HepG2 (cell line): Measurements from ENCODE around the gene PRKAR1B. TPM values are rescaled to one million over a fixed set of nuclear protein-coding genes. Genes with fewer than 3 reads are reported as not detected.

ENCODE experiments used
- HOXA9 ChIP-seq: sonication (generic); formaldehyde crosslinking; IDR thresholded peaks from 2 replicates; pipeline ENCODE4 v1.8.1; 2022; ENCODE audit warnings: missing genetic modification reagents, mild to moderate bottlenecking, moderate library complexity, borderline replicate concordance
- KLF12 ChIP-seq: sonication (generic); formaldehyde crosslinking; IDR thresholded peaks from 2 replicates; pipeline ENCODE4 v1.4.0; 2020; ENCODE audit warnings: missing genetic modification reagents, borderline replicate concordance
- MAF1 ChIP-seq: sonication (generic); formaldehyde crosslinking; IDR thresholded peaks from 2 replicates; pipeline ENCODE4 v1.5.0; 2020; ENCODE audit warnings: missing genetic modification reagents, borderline replicate concordance
- MAFG ChIP-seq: sonication (generic); formaldehyde crosslinking; IDR thresholded peaks from 2 replicates; pipeline ENCODE4 v1.5.1; 2020; ENCODE audit warnings: mild to moderate bottlenecking, missing genetic modification reagents
- MEF2D ChIP-seq: sonication (generic); formaldehyde crosslinking; IDR thresholded peaks from 2 replicates; pipeline ENCODE4 v1.5.1; 2020; ENCODE audit warnings: mild to moderate bottlenecking, missing genetic modification reagents
- MTA3 ChIP-seq: sonication (generic); formaldehyde crosslinking; IDR thresholded peaks from 2 replicates; pipeline ENCODE4 v1.4.0; 2020; ENCODE audit warnings: missing genetic modification reagents
- RARA ChIP-seq: IDR thresholded peaks from 2 replicates; pipeline ENCODE4 v1.6.1; 2016; ENCODE audit warnings: missing genetic modification reagents, missing compliant biosample characterization
- U2AF1 ChIP-seq: fragments of 200-400 bp; formaldehyde crosslinking; optimal IDR thresholded peaks from 2 replicates; pipeline ENCODE3; 2017; ENCODE audit warnings: mild to moderate bottlenecking, low read depth, low read length
- ZBTB21 ChIP-seq: sonication (generic); formaldehyde crosslinking; IDR thresholded peaks from 2 replicates; pipeline ENCODE4 v1.4.0; 2020; ENCODE audit warnings: missing genetic modification reagents
- ZBTB8A ChIP-seq: sonication (generic); formaldehyde crosslinking; IDR thresholded peaks from 2 replicates; pipeline ENCODE4 v1.4.0; 2020; ENCODE audit warnings: mild to moderate bottlenecking, low read depth, missing genetic modification reagents, borderline replicate concordance
- ZNF264 ChIP-seq: sonication (generic); formaldehyde crosslinking; IDR thresholded peaks from 2 replicates; pipeline ENCODE4 v1.4.0; 2020; ENCODE audit warnings: missing genetic modification reagents
- polyA plus RNA-seq, 8 experiments: library from polyadenylated mRNA; depleted of rRNA in 3 of 8; stranded (reverse) in 7 of 8; unstranded in 1 of 8; fragments of >200 nt; fragmentation: Illumina TruSeq in 4 of 8; extraction: Trizol in 4 of 8; gene quantifications; 2 replicates each; pipeline versions ENCODE4 v1.2.1 to v1.2.3, GENCODE V29; 2011 to 2016; ENCODE audit warnings: low read depth in 4 of 8, missing spikeins in 1 of 8, mixed read lengths in 1 of 8; ENCODE audit not compliant: insufficient read depth in 1 of 8
- total RNA-seq, 5 experiments: library from RNA; depleted of rRNA; stranded (reverse); fragments of >200 nt; fragmentation: Illumina TruSeq; extraction: Trizol; gene quantifications; 2 replicates each; pipeline ENCODE4 v1.2.3, GENCODE V29; 2016; ENCODE audit warnings: low read depth in 1 of 5
- TF ChIP-seq, protein P1 (sequence below): sonication (generic); formaldehyde crosslinking; IDR thresholded peaks from 2 replicates; pipeline ENCODE4 v1.8.0; 2023; ENCODE audit warnings: mild to moderate bottlenecking, missing genetic modification reagents
- TF ChIP-seq, protein P2 (sequence below): sonication (generic); formaldehyde crosslinking; conservative IDR thresholded peaks from 2 replicates; pipeline ENCODE4 v1.4.0; 2020; ENCODE audit warnings: mild to moderate bottlenecking, missing genetic modification reagents, moderate library complexity
- TF ChIP-seq, protein P3 (sequence below): IDR thresholded peaks from 2 replicates; pipeline ENCODE4 v1.6.1; 2016; ENCODE audit warnings: low read depth, missing genetic modification reagents, missing compliant biosample characterization
- TF ChIP-seq, protein P4 (sequence below): sonication (generic); formaldehyde crosslinking; IDR thresholded peaks from 2 replicates; pipeline ENCODE4 v1.8.0; 2022; ENCODE audit warnings: mild to moderate bottlenecking, missing genetic modification reagents

Gene PRKAR1B
- total and polyA plus RNA-seq, 2 of the 13 experiments (the other 11 are each of a cell fraction or from before 2014, with no cell fraction given): 7.9 to 28.2 TPM

DNA sequence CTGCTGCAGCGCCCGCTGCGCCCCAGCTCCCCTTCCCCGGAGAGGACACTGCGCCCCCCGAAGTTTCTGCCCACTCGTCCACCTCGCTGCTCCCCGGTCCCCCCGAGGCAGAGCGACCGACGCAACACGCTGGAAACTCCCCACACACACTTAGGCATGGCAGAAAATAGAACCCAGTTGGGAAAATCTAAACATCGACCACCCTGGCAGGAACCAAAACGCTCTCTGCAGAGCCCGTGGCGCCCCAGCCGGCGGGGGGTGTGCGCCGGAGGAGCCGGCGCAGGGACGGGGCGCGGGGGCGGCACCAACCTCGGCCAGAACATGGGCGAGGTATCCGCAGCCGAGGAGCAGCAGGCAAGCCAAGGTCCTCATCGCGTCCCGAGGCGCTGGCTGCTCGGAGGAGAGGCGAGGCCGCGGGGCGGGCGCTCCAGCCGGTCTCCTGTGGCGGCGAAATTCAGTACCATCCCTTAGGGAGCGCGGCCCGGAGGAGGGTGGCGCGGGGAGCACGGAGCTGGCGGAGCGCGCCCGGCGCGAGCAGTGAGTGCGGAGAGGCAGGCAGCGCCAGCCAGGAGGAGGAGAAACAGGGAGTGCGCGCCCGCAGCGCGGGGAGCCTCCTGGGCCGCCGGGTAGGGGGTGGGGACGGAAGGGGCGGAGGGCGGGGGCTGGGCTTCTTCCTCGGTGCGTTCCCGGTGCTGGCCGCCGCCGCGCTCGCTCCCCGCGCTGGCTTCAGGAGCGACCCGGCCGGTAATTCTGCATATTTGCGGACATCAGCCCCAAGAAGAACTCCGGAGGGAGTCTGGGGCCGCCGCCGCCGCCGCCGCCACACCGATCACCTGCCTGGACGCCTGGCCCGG is 208.2 kb downstream of the PRKAR1B start (continued):
- no peak for TF ChIP-seq MAFG
- TF ChIP-seq, protein P1, sequence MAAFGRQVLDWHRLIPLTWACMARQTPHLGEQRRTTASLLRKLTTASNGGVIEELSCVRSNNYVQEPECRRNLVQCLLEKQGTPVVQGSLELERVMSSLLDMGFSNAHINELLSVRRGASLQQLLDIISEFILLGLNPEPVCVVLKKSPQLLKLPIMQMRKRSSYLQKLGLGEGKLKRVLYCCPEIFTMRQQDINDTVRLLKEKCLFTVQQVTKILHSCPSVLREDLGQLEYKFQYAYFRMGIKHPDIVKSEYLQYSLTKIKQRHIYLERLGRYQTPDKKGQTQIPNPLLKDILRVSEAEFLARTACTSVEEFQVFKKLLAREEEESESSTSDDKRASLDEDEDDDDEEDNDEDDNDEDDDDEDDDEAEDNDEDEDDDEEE (CRISPR knock-in tag): no peak
- TF ChIP-seq RARA (CRISPR knock-in tag): no peak
- TF ChIP-seq ZNF264 (CRISPR knock-in tag): no peak
- no peak for TF ChIP-seq ZBTB8A (CRISPR knock-in tag)
- TF ChIP-seq, protein P2, sequence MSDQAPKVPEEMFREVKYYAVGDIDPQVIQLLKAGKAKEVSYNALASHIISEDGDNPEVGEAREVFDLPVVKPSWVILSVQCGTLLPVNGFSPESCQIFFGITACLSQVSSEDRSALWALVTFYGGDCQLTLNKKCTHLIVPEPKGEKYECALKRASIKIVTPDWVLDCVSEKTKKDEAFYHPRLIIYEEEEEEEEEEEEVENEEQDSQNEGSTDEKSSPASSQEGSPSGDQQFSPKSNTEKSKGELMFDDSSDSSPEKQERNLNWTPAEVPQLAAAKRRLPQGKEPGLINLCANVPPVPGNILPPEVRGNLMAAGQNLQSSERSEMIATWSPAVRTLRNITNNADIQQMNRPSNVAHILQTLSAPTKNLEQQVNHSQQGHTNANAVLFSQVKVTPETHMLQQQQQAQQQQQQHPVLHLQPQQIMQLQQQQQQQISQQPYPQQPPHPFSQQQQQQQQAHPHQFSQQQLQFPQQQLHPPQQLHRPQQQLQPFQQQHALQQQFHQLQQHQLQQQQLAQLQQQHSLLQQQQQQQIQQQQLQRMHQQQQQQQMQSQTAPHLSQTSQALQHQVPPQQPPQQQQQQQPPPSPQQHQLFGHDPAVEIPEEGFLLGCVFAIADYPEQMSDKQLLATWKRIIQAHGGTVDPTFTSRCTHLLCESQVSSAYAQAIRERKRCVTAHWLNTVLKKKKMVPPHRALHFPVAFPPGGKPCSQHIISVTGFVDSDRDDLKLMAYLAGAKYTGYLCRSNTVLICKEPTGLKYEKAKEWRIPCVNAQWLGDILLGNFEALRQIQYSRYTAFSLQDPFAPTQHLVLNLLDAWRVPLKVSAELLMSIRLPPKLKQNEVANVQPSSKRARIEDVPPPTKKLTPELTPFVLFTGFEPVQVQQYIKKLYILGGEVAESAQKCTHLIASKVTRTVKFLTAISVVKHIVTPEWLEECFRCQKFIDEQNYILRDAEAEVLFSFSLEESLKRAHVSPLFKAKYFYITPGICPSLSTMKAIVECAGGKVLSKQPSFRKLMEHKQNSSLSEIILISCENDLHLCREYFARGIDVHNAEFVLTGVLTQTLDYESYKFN (CRISPR knock-in tag): no peak
- no peak for TF ChIP-seq MTA3 (CRISPR knock-in tag)
- TF ChIP-seq ZBTB21 (CRISPR knock-in tag): no peak
- TF ChIP-seq, protein P3, sequence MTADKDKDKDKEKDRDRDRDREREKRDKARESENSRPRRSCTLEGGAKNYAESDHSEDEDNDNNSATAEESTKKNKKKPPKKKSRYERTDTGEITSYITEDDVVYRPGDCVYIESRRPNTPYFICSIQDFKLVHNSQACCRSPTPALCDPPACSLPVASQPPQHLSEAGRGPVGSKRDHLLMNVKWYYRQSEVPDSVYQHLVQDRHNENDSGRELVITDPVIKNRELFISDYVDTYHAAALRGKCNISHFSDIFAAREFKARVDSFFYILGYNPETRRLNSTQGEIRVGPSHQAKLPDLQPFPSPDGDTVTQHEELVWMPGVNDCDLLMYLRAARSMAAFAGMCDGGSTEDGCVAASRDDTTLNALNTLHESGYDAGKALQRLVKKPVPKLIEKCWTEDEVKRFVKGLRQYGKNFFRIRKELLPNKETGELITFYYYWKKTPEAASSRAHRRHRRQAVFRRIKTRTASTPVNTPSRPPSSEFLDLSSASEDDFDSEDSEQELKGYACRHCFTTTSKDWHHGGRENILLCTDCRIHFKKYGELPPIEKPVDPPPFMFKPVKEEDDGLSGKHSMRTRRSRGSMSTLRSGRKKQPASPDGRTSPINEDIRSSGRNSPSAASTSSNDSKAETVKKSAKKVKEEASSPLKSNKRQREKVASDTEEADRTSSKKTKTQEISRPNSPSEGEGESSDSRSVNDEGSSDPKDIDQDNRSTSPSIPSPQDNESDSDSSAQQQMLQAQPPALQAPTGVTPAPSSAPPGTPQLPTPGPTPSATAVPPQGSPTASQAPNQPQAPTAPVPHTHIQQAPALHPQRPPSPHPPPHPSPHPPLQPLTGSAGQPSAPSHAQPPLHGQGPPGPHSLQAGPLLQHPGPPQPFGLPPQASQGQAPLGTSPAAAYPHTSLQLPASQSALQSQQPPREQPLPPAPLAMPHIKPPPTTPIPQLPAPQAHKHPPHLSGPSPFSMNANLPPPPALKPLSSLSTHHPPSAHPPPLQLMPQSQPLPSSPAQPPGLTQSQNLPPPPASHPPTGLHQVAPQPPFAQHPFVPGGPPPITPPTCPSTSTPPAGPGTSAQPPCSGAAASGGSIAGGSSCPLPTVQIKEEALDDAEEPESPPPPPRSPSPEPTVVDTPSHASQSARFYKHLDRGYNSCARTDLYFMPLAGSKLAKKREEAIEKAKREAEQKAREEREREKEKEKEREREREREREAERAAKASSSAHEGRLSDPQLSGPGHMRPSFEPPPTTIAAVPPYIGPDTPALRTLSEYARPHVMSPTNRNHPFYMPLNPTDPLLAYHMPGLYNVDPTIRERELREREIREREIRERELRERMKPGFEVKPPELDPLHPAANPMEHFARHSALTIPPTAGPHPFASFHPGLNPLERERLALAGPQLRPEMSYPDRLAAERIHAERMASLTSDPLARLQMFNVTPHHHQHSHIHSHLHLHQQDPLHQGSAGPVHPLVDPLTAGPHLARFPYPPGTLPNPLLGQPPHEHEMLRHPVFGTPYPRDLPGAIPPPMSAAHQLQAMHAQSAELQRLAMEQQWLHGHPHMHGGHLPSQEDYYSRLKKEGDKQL (CRISPR knock-in tag): no peak
- TF ChIP-seq U2AF1: no peak
- no peak for TF ChIP-seq KLF12 (CRISPR knock-in tag)
- TF ChIP-seq MEF2D (CRISPR knock-in tag): no peak
- TF ChIP-seq, protein P4, sequence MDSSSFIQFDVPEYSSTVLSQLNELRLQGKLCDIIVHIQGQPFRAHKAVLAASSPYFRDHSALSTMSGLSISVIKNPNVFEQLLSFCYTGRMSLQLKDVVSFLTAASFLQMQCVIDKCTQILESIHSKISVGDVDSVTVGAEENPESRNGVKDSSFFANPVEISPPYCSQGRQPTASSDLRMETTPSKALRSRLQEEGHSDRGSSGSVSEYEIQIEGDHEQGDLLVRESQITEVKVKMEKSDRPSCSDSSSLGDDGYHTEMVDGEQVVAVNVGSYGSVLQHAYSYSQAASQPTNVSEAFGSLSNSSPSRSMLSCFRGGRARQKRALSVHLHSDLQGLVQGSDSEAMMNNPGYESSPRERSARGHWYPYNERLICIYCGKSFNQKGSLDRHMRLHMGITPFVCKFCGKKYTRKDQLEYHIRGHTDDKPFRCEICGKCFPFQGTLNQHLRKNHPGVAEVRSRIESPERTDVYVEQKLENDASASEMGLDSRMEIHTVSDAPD: no peak
- no peak for TF ChIP-seq MAF1 (CRISPR knock-in tag)
- TF ChIP-seq HOXA9 (CRISPR knock-in tag): no peak
